Osteocyte (in vitro differentiated cells): ENCODE data around the gene POFUT2. TPM values are rescaled to one million over a fixed set of nuclear protein-coding genes. Genes with fewer than 3 reads are reported as not detected.

Experiments used
- DNase-seq: peaks from one replicate; pipeline ENCODE4 v3.0.0; 2021; ENCODE audit warnings: mixed read lengths; ENCODE audit not compliant: unreplicated experiment; ENCODE audit errors: extremely low spot score
- H3K27ac Mint-ChIP-seq: one replicate; pipeline ENCODE4 v1.8.0; 2021; ENCODE audit warnings: mild to moderate bottlenecking, mixed read lengths; ENCODE audit not compliant: unreplicated experiment
- H3K27me3 Mint-ChIP-seq: one replicate; pipeline ENCODE4 v1.8.0; 2021; ENCODE audit warnings: mixed read lengths; ENCODE audit not compliant: unreplicated experiment
- H3K36me3 Mint-ChIP-seq: one replicate; pipeline ENCODE4 v1.8.0; 2021; ENCODE audit warnings: mixed read lengths; ENCODE audit not compliant: unreplicated experiment
- H3K4me1 Mint-ChIP-seq: one replicate; pipeline ENCODE4 v1.8.0; 2021; ENCODE audit warnings: mixed read lengths; ENCODE audit not compliant: unreplicated experiment
- H3K4me3 Mint-ChIP-seq: one replicate; pipeline ENCODE4 v1.8.0; 2021; ENCODE audit warnings: mild to moderate bottlenecking, moderate library complexity, mixed read lengths; ENCODE audit not compliant: unreplicated experiment
- H3K9me3 Mint-ChIP-seq: one replicate; pipeline ENCODE4 v1.8.0; 2021; ENCODE audit warnings: mixed read lengths; ENCODE audit not compliant: unreplicated experiment
- CTCF ChIP-seq: fragments of 200-600 bp; sonication (generic); IDR thresholded peaks from 2 replicates; pipeline ENCODE4 v1.5.0; 2021; ENCODE audit warnings: antibody characterized with exemption, mild to moderate bottlenecking, moderate library complexity
- total RNA-seq: library from RNA; stranded (reverse); gene quantifications from 2 replicates; pipeline ENCODE4 v1.2.1, GENCODE V29; 2021

The POFUT2 gene
- total RNA-seq, 1 donor from 2014 or later: 62.7 TPM

- Mint-ChIP-seq H3K4me1 (peaks cover 25% of the 10 kb centered on the region), H3K27ac (peak overlapping the region; percentile 31), H3K27me3 (no peaks in the 10 kb centered on the region), H3K36me3 (peaks cover 36% of the 10 kb centered on the region), H3K9me3 (no peaks in the 10 kb centered on the region), H3K4me3 (no peak overlapping the region)
- no peak for DNase-seq
- no peak for TF ChIP-seq CTCF
Observed at GRCh38 chr21:45224189-45224938, 63.3 kb downstream of the POFUT2 start.

- peak; percentile 81 for DNase-seq
Observed at GRCh38 chr21:45223236-45224185, 64.2 kb downstream of the POFUT2 start.

GRCh38 chr21:45222001-45222400 is 65.7 kb downstream of the POFUT2 start:
- H3K9me3 Mint-ChIP-seq: peaks cover 11% of the 10 kb centered on the region
- peak; percentile 83 for DNase-seq
- no peak overlapping the region for H3K27ac Mint-ChIP-seq
- no peak overlapping the region for H3K4me3 Mint-ChIP-seq
- TF ChIP-seq CTCF: no peak
- peaks cover 50% of the 10 kb centered on the region for H3K36me3 Mint-ChIP-seq
- H3K27me3 Mint-ChIP-seq: no peaks in the 10 kb centered on the region
- peaks cover 6% of the 10 kb centered on the region for H3K4me1 Mint-ChIP-seq

More at GRCh38 chr21:45223236-45224185, 64.2 kb downstream of the POFUT2 start:
- H3K27ac Mint-ChIP-seq: no peak overlapping the region
- no peak overlapping the region for H3K4me3 Mint-ChIP-seq
- H3K9me3 Mint-ChIP-seq: no peaks in the 10 kb centered on the region
- H3K4me1 Mint-ChIP-seq: peaks cover 19% of the 10 kb centered on the region
- H3K27me3 Mint-ChIP-seq: no peaks in the 10 kb centered on the region
- TF ChIP-seq CTCF: no peak
- H3K36me3 Mint-ChIP-seq: peaks cover 39% of the 10 kb centered on the region

- peaks cover 19% of the 10 kb centered on the region for H3K9me3 Mint-ChIP-seq
- DNase-seq: no peak
- H3K4me3 Mint-ChIP-seq: no peak overlapping the region
- no peaks in the 10 kb centered on the region for H3K27me3 Mint-ChIP-seq
- H3K27ac Mint-ChIP-seq: no peak overlapping the region
- TF ChIP-seq CTCF: no peak
- peaks cover 60% of the 10 kb centered on the region for H3K36me3 Mint-ChIP-seq
- H3K4me1 Mint-ChIP-seq: peaks cover 2% of the 10 kb centered on the region
Observed at GRCh38 chr21:45220714-45221490, 66.8 kb downstream of the POFUT2 start.
